ENCODE results near the gene CORO2A.

DNA sequence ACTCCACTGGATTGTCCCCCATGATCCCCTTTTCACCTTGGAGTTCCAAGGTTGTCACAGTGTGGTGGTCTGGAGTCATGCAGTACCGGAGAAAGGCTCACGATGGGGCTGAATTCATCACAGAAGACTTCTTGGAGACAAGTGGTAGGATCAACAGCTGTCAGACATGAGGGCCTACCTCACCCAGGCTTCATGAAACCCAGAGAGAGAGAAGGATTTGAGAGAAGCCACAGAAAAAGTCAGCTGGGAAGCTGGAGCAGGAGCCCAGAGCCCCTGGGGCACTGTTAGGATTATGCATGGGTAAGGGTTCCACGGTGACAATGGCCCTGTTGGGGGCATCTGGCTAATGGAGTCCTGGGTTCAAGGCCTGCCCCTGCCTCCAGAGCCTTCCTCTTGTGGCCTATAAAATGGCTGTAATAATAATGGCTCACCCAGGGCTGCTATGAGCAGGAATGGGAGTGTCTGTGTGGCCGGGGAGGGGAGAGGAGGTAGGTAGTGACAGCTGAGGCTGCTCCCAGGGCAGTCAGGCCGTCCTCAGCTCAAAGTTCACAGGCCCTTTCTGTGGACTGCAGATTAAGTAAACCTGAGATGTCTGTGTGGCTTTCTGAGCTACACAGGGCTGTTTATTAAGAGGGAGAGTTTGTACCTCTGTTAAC, 74.3 kb downstream of the CORO2A start:
- TF ChIP-seq SP1 (IDR thresholded peaks at IDR 0.05; ENCODE audit: low read depth, low read length) (no peak), TEAD4 (IDR thresholded peaks at IDR 0.05; ENCODE audit: low read depth, low read length) (no peak), ZNF274 (IDR thresholded peaks at IDR 0.05; ENCODE audit: borderline replicate concordance, extremely low read depth, low read length) (no peak), SIN3A (conservative IDR thresholded peaks at IDR 0.05 in 1 of 2, IDR thresholded peaks at IDR 0.05 in 1 of 2; ENCODE audit: low read depth in 1 of 2, low read length in 2 of 2) (no peak), JUND (IDR thresholded peaks at IDR 0.05; ENCODE audit: low read length) (no peak), POLR2A (IDR thresholded peaks at IDR 0.05; ENCODE audit: control extremely low read depth in 1 of 2, low read depth in 2 of 2, low read length in 2 of 2) (no peak), CBX5 (IDR thresholded peaks at IDR 0.05; ENCODE audit: low read depth, low read length) (no peak)
- TF ChIP-seq, protein P1, sequence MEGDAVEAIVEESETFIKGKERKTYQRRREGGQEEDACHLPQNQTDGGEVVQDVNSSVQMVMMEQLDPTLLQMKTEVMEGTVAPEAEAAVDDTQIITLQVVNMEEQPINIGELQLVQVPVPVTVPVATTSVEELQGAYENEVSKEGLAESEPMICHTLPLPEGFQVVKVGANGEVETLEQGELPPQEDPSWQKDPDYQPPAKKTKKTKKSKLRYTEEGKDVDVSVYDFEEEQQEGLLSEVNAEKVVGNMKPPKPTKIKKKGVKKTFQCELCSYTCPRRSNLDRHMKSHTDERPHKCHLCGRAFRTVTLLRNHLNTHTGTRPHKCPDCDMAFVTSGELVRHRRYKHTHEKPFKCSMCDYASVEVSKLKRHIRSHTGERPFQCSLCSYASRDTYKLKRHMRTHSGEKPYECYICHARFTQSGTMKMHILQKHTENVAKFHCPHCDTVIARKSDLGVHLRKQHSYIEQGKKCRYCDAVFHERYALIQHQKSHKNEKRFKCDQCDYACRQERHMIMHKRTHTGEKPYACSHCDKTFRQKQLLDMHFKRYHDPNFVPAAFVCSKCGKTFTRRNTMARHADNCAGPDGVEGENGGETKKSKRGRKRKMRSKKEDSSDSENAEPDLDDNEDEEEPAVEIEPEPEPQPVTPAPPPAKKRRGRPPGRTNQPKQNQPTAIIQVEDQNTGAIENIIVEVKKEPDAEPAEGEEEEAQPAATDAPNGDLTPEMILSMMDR (IDR thresholded peaks at IDR 0.05; ENCODE audit: control extremely low read depth in 1 of 3, insufficient read depth in 1 of 3, low read depth in 1 of 3, low read length in 3 of 3) = peak; percentile 11 to 44 (median 11); a peak in 3 of 4 replicates
